HG02571 (cell line): ENCODE data around the gene ZDHHC12.
A peak's percentile ranks its signal among the peaks of the same experiment; 100 is the strongest.
"Not testable (repeated sequence)": the region's sequence is repeated elsewhere in the genome, so short reads cannot be mapped to it uniquely, and the experiment has no call there.

Source experiments
- ATAC-seq: cut with Tn5 transposase; IDR thresholded peaks from one replicate; pipeline ENCODE4 v1.9.1; 2021; ENCODE audit warnings: mild to moderate bottlenecking, moderate library complexity; ENCODE audit not compliant: unreplicated experiment

ZDHHC12 gene

GRCh38 chr9:128712451-128713410, 11.2 kb downstream of the ZDHHC12 start:
- no peak for ATAC-seq

DNA sequence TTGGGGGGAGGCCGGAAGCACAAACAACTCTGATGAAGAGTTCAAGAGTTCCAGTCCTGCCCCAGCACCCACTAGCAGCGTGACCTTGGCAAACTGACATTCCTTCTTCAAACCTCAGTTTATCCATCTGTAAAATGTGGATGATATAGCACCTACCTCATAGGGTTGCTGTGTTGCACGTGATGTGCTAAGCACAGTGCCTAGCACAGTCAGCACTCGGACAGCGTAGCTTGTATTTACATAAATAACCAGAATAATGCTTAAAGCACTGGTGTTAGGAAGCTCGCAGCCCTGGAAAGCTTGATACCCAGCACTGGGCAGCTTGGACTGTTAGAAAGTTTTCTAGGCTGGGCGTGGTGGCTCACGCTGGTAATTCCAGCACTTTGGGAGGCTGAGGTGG, 16.5 kb downstream of the ZDHHC12 start:
- ATAC-seq = no peak

DNA sequence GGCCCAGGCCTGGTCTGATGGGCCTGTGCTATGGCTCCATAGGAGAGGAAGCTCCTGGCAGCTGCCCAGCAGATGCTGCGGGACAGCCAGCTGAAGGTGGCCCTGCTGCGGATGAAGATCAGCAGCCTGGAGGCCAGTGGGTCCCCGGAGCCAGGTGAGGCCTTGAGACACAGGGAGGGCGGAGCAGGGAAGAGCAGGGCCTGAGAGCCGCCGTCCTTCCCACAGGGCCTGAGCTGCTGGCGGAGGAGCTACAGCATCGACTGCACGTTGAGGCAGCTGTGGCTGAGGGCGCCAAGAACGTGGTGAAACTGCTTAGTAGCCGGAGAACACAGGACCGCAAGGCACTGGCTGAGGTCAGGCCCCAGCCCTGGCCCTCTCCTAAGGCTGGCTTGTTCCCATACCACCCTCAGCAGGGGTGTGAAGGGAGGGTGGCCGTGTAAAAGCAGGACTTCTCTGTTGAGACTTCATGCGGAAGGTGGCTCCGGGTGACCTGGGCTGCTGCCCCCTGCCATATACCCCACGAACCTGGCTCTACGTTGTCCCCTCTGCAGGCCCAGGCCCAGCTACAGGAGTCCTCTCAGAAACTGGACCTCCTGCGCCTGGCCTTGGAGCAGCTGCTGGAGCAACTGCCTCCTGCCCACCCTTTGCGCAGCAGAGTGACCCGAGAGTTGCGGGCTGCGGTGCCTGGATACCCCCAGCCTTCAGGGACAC, 17.1 kb downstream of the ZDHHC12 start:
- no peak for ATAC-seq

- ATAC-seq = no peak
These were observed 17.9 kb downstream of the ZDHHC12 start for GRCh38 chr9:128706045-128706444.

GRCh38 chr9:128705051-128705965, 18.6 kb downstream of the ZDHHC12 start:
- ATAC-seq = no peak

GRCh38 chr9:128704356-128704670, 19.6 kb downstream of the ZDHHC12 start:
- no peak for ATAC-seq

DNA sequence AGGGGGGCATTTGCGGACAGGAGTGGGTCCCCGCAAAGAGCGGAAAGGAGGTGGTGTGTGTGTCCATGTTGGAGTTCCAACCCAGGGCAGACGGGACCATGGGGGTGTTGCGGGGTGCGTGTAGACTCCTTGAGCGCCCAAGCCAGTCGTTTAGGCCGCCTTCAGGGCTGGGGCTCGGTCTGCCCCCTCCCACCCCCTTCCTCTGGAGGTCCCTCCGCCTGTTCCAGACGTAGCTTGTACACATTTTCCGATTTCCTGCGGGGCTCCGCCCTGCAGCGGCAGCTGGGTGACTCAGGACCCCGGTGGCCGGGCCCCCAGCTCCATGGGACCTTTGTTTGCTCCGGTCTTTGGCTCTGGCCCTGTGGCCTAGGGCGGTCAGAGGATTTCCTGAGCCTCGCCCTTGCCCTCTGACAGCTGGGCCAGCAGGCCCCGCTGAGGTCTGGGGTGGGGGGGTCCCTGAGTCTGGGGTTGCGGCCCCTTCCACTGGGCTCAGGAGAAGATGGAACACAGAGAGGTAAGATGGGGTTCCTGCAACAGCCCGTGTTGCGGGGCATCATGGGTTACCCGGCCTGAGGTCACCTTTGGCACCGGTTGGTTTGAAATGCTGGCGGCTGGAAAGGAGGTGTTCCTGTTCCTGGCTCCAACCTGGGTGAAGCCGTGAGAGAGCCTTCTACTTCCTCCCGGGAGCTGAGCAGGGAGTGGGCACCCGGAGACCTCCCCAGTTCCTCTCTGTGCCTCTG, 20.1 kb downstream of the ZDHHC12 start:
- ATAC-seq = no peak

- ATAC-seq = peak; percentile 11
These were observed 20.8 kb downstream of the ZDHHC12 start for GRCh38 chr9:128702949-128703615.

DNA sequence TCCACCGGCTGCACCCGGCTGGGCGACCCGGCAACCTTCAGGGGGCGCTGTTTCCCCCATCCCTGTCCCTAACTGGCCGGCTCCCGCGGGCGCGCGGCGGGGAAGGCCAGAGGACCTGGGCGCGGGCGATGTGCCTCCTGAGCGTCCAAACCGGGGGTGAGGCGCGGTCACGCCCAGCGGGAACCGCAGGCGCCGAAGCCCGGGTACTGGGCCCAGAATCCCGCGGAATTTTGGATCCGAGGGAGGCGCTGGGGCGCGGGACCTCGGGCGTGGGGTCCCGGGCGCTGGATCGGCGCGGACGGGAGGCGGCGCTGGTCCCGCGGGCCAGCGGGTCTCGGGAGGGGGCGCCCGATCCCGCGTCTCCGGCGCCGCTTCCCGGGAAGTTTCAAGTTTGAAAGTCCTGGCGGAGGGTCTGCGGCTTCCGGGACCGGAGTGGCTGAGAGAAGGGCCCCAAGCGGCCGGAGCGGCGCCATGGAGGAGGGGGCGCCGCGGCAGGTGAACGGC, 21.4 kb downstream of the ZDHHC12 start, which contains the start of gene PKN3:
PKN3 (plus strand) TSS at position 59 of the 504 bp plus-strand sequence; CDS start at position 472, 413 bp downstream.
- ATAC-seq = peak; percentile 69

- no peak for ATAC-seq
These were observed 22.6 kb downstream of the ZDHHC12 start for GRCh38 chr9:128701227-128701854.

DNA sequence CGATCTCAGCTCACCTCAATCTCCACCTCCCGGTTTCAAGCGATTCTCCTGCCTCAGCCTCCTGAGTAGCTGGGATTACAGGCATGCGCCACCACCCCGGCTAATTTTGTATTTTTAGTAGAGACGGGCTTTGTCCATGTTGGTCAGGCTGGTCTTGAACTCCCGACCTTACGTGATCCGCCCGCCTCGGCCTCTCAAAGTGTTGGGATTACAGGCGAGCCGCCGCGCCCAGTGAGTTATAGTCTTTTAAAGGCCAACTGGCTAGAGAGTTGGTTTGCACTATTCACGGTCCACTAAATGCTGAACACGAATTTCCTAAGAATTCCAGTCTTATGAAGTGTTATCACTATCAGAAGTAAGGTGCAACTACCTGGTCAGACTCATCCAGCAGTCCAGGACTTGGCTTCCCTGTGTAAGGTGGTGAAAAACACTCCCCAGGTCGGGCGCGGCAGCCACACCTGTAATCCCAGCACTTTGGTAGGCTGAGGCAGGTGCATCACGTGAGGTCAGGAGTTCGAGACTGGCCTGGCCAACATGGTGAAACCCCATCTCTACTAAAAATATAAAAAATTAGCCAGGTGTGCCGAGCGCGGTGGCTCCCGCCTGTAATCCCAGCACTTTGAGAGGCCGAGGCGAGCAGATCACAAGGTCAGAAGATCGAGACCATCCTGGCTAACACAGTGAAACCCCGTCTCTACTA, 24.7 kb downstream of the ZDHHC12 start:
- ATAC-seq = not testable (repeated sequence)

DNA sequence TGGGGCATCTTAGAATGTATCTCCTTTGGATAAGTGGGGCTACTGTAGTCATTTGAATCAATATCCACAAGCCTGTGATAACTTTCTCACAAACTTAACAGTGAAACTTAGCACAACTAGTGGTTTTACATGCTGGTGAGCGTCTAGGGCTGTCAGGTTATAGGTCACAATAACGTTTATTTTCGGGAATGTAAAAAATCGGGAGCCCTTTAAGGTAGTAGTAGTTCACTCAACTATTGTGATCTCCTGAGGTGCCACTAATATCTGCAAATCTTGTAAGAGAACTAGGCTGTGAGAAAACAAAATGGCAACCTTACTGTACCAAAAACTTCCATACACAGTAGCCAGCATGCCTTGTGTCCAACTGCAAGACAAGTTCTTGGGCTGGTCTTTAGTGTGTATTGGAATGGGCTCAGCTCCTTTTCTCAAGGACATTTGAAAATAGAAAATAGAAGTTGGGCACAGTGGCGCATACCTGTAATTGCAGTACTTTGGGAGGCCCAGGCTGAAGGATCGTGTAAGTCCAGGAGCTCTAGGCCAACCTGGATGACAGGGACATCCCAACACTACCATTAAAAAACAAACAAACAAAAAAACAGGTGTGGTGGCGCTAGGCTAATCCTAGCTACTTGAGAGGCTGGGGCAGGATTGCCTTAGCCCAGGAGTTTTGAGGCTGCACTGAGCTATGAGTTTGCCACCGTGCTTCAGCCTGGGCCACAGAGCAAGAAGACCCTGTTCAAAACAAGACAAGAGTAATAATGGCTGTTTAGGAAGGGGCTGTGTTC, 26.8 kb downstream of the ZDHHC12 start:
- ATAC-seq = no peak

GRCh38 chr9:128694344-128694743, 29.6 kb downstream of the ZDHHC12 start:
- no peak for ATAC-seq

GRCh38 chr9:128693738-128694137, 30.2 kb downstream of the ZDHHC12 start:
- ATAC-seq = not testable (repeated sequence)

GRCh38 chr9:128690684-128691034, 33.3 kb downstream of the ZDHHC12 start:
- ATAC-seq = no peak

DNA sequence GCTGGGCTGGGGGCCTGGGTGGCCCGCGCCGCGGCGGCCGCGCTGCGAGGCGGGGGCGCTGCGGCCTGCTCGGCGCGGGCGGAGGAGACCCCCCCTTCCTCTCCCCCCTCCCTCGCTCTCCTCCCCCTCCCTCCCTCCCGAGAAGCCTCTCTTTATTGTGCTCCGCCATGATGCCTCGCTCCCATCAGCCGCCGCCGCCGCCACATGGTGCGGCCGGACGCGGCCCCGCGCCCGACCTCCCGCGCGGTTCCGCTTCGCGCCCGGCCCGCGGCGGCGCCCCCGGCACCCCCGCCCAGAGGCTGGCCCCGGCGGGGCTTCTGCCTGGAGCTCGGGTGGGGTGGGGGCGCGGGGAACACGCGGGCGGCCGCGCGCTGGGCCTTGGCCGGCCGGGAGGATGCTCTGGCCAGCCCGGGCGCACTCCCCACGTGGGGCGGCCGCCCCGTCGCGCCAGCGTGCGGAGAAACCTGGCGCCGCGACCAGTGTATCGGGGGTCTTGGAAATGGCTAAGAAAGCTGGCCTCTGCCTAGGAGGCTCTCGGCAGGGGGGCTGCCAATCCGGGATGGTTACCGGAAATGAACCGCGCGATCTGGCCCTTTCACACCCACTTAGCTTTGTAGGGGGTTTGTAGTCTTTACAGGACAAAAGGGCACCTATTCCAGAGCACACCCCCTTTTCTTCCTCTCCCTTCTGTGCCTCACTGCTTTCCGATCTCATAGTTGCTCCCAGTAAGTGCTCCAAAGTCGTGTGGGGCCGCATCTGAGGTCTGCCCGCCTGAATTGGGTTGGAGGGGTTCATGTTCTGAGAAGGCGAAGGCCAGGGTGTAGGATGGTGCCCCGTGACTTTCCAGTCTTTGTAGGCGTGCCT, 33.9 kb downstream of the ZDHHC12 start:
- peak; percentile 6 for ATAC-seq

DNA sequence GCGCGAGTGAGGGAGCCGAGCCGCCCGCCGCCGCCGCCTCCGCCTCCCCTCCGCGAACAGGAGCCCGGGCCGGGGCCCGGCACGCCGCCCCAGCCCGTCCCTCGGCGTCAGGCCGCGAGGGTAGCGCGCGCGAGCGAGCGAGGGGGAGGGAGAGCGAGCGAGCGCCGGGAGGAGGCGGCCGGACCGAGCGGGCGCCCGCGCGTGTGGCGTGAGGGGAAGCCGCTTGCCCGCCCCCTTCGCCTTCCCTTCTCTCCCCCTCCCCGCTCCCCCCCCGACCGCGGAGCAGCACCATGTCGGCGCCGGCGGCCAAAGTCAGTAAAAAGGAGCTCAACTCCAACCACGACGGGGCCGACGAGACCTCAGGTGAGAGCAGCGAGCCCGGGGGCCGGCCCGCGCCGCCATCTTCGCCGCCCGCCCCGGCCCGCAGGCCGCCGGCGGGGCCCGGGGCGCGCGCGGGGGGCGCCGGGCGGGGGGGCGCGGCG, 34.6 kb downstream of the ZDHHC12 start:
- ATAC-seq = peak; percentile 16
